ENCODE results near the gene PTPN14.
"Not testable (repeated sequence)": the region's sequence is repeated elsewhere in the genome, so short reads cannot be mapped to it uniquely, and the experiment has no call there.

Gene PTPN14

DNA sequence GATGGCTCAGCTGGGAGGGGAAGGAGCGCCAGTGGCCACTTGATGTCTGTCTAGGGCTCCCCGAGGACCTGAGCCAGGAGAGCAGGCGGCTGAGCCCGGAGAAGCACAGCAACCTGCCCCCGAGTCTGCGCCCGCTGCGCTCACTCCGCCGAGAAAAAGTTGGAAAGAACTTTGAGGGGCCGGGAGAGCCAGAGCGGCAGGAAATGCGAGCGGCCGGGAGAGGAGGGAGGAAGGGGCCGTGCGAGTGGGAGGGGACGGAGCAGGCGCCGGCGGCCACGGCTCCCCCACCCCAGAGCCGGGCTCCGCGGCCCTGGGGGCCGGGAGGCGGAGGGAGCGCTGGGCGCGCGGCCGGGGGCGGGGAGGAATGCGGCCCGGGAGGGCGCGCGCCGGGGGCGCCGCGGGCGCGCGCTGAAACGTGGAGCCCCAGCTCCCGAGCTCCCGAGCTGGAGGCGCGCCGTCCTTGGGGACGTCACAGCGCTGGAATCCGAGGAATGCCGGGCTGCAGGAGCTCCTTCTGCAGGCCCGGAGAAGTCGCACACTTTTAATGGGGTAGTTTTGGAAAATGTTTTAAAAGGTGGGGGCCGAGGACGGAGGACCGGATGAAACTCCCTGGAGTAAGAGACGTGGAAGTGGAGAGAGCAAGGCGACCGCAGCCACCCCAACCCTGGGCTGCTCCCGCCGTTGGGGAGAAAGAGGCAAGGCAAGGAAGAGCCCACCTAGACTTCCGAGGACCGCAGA, at the start of gene PTPN14:
Gene PTPN14 (minus strand): TSS at position 167 of the 738 bp plus-strand sequence. CDS start 86,799 bp downstream, outside the sequence.
- H3K9me3 ChIP-seq (ENCODE audit: insufficient read depth, low read length, severe bottlenecking) = no peaks in the 10 kb centered on the region
- no peaks in the 10 kb centered on the region for H3K27me3 ChIP-seq (ENCODE audit: insufficient read depth, low read length, poor library complexity)
- no peaks in the 10 kb centered on the region for H3K79me2 ChIP-seq (ENCODE audit: insufficient read depth, low read length)
- no peaks in the 10 kb centered on the region for H3K36me3 ChIP-seq (ENCODE audit: insufficient read depth, low read length)
- peak; percentile 79 for ATAC-seq (ENCODE audit: insufficient read depth, low read depth)
- H3K27ac ChIP-seq (ENCODE audit: low read length) = peak within 1 kb of the TSS; percentile 61
- H3K9ac ChIP-seq (ENCODE audit: low read depth, low read length) = peak within 1 kb of the TSS; percentile 80
- H3K4me2 ChIP-seq (ENCODE audit: insufficient read depth, low read length) = peak within 1 kb of the TSS; percentile 90
- H3K4me3 ChIP-seq (ENCODE audit: low read depth in 1 of 2, low read length in 2 of 2) = peak within 1 kb of the TSS; percentile 69 to 71
- peak; percentile 55 for DNase-seq
- TF ChIP-seq, protein P1, sequence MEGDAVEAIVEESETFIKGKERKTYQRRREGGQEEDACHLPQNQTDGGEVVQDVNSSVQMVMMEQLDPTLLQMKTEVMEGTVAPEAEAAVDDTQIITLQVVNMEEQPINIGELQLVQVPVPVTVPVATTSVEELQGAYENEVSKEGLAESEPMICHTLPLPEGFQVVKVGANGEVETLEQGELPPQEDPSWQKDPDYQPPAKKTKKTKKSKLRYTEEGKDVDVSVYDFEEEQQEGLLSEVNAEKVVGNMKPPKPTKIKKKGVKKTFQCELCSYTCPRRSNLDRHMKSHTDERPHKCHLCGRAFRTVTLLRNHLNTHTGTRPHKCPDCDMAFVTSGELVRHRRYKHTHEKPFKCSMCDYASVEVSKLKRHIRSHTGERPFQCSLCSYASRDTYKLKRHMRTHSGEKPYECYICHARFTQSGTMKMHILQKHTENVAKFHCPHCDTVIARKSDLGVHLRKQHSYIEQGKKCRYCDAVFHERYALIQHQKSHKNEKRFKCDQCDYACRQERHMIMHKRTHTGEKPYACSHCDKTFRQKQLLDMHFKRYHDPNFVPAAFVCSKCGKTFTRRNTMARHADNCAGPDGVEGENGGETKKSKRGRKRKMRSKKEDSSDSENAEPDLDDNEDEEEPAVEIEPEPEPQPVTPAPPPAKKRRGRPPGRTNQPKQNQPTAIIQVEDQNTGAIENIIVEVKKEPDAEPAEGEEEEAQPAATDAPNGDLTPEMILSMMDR (IDR thresholded peaks at IDR 0.05; ENCODE audit: borderline replicate concordance, extremely low read depth, low read length, poor library complexity, severe bottlenecking) = no peak
- TF ChIP-seq EZH2 (IDR thresholded peaks at IDR 0.05; ENCODE audit: borderline replicate concordance, low read depth, low read length, severe bottlenecking) = no peak
- H3K4me1 ChIP-seq (ENCODE audit: insufficient read depth, low read length) = peaks cover 45% of the 10 kb centered on the region
- H4K20me1 ChIP-seq (ENCODE audit: insufficient read depth, low read length) = no peaks in the 10 kb centered on the region; the same call in 1 of the 2 replicates
- H2AFZ ChIP-seq (ENCODE audit: low read depth, low read length) = peak within 1 kb of the TSS; percentile 87

DNA sequence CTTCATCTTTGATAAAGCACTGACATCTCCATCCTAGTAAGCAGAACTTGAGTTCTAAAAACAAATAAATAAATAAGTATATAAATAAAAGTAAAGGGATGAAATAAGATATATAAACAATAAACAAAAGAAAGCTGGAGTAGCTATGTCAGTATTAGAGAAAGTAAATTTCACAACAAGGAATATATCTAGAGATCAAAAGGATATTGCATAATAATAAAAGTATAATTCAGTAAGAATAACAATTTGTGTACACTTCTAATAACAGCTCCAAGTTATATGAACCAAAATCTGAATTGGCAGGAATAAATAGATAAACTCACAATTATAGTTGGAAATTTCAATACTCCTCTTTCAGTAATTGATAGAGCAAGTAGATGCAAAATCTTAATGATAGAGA, 41.8 kb upstream of the PTPN14 start:
- Histone ChIP-seq H3K4me2 (ENCODE audit: insufficient read depth, low read length) (no peak overlapping the region), H3K79me2 (ENCODE audit: insufficient read depth, low read length) (no peaks in the 10 kb centered on the region), H3K27me3 (ENCODE audit: insufficient read depth, low read length, poor library complexity) (no peaks in the 10 kb centered on the region), H3K27ac (ENCODE audit: low read length) (no peak overlapping the region), H2AFZ (ENCODE audit: low read depth, low read length) (no peak overlapping the region), H3K36me3 (ENCODE audit: insufficient read depth, low read length) (no peaks in the 10 kb centered on the region), H3K9ac (ENCODE audit: low read depth, low read length) (no peak overlapping the region), H4K20me1 (ENCODE audit: insufficient read depth, low read length) (no peaks in the 10 kb centered on the region), H3K4me1 (ENCODE audit: insufficient read depth, low read length) (no peaks in the 10 kb centered on the region), H3K9me3 (ENCODE audit: insufficient read depth, low read length, severe bottlenecking) (no peaks in the 10 kb centered on the region), H3K4me3 (ENCODE audit: low read depth in 1 of 2, low read length in 2 of 2) (no peak overlapping the region)
- DNase-seq = no peak
- no peak for ATAC-seq (ENCODE audit: insufficient read depth, low read depth)
- no peak for TF ChIP-seq EZH2 (IDR thresholded peaks at IDR 0.05; ENCODE audit: borderline replicate concordance, low read depth, low read length, severe bottlenecking)
- TF ChIP-seq, protein P1 (IDR thresholded peaks at IDR 0.05; ENCODE audit: borderline replicate concordance, extremely low read depth, low read length, poor library complexity, severe bottlenecking) = no peak

GRCh38 chr1:214591918-214592317, 40.5 kb upstream of the PTPN14 start:
- not testable (repeated sequence) for H3K79me2 ChIP-seq (ENCODE audit: insufficient read depth, low read length); H2AFZ ChIP-seq (ENCODE audit: low read depth, low read length); H3K27ac ChIP-seq (ENCODE audit: low read length); DNase-seq; H3K4me1 ChIP-seq (ENCODE audit: insufficient read depth, low read length); H3K9me3 ChIP-seq (ENCODE audit: insufficient read depth, low read length, severe bottlenecking); H4K20me1 ChIP-seq (ENCODE audit: insufficient read depth, low read length); H3K4me3 ChIP-seq (ENCODE audit: low read depth in 1 of 2, low read length in 2 of 2); ATAC-seq (ENCODE audit: insufficient read depth, low read depth); H3K27me3 ChIP-seq (ENCODE audit: insufficient read depth, low read length, poor library complexity); H3K9ac ChIP-seq (ENCODE audit: low read depth, low read length); H3K4me2 ChIP-seq (ENCODE audit: insufficient read depth, low read length); H3K36me3 ChIP-seq (ENCODE audit: insufficient read depth, low read length)

DNA sequence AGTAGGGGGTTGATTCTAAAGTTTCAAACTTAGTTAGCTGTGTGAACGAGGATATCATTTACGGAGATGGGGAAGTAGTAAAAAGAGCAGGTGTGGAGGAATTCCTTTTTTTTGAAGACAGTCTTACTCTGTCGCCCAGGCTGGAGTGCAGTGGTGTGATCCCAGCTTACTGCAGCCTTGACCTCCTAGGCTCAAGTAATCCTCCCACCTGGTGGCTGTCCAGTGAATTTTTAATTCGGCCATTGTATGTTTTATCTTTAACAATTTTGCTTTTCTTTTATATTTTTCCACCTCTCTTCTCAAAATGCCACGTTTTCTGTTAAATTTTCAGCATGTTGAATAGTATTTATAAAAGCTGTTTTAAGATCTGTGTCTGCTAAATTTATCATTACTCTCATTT, 39.3 kb upstream of the PTPN14 start:
- Histone ChIP-seq H3K4me2 (ENCODE audit: insufficient read depth, low read length) (no peak overlapping the region), H3K79me2 (ENCODE audit: insufficient read depth, low read length) (no peaks in the 10 kb centered on the region), H3K9me3 (ENCODE audit: insufficient read depth, low read length, severe bottlenecking) (no peaks in the 10 kb centered on the region), H3K9ac (ENCODE audit: low read depth, low read length) (no peak overlapping the region), H3K4me3 (ENCODE audit: low read depth in 1 of 2, low read length in 2 of 2) (no peak overlapping the region), H4K20me1 (ENCODE audit: insufficient read depth, low read length) (no peaks in the 10 kb centered on the region), H3K27me3 (ENCODE audit: insufficient read depth, low read length, poor library complexity) (no peaks in the 10 kb centered on the region), H3K4me1 (ENCODE audit: insufficient read depth, low read length) (no peaks in the 10 kb centered on the region), H2AFZ (ENCODE audit: low read depth, low read length) (no peak overlapping the region), H3K36me3 (ENCODE audit: insufficient read depth, low read length) (no peaks in the 10 kb centered on the region), H3K27ac (ENCODE audit: low read length) (no peak overlapping the region)
- no peak for ATAC-seq (ENCODE audit: insufficient read depth, low read depth)
- TF ChIP-seq, protein P1 (IDR thresholded peaks at IDR 0.05; ENCODE audit: borderline replicate concordance, extremely low read depth, low read length, poor library complexity, severe bottlenecking) = no peak
- TF ChIP-seq EZH2 (IDR thresholded peaks at IDR 0.05; ENCODE audit: borderline replicate concordance, low read depth, low read length, severe bottlenecking) = no peak
- no peak for DNase-seq
